SU-DHL-6 (cell line): ENCODE data around the gene ZNF418.

ENCODE experiments used
- H2AFZ ChIP-seq: fragments of 200-600 bp; sonication (generic); 2 replicates; pipeline ENCODE4 v1.6.1; 2014; ENCODE audit warnings: low read depth, mild to moderate bottlenecking, moderate library complexity, mixed read lengths, antibody characterized with exemption, low read length; ENCODE audit not compliant: severe bottlenecking
- H3F3A ChIP-seq: fragments of 200-600 bp; shearing (Covaris generic); 2 replicates; pipeline ENCODE4 v1.6.0; 2016; ENCODE audit warnings: antibody characterized with exemption, mild to moderate bottlenecking; ENCODE audit not compliant: insufficient read depth
- H3K27ac ChIP-seq: fragments of 200-600 bp; sonication (generic); 2 replicates; pipeline ENCODE4 v1.5.1; 2016; ENCODE audit warnings: low read depth, mild to moderate bottlenecking, low read length, moderate library complexity, mixed read lengths
- H3K27me3 ChIP-seq: fragments of 200-600 bp; sonication (generic), shearing (Covaris generic); 2 replicates; pipeline ENCODE4 v1.6.0; 2014; ENCODE audit warnings: mild to moderate bottlenecking, low read length
- H3K36me3 ChIP-seq: fragments of 200-600 bp; sonication (generic); 2 replicates; pipeline ENCODE4 v1.6.1; 2014; ENCODE audit warnings: mild to moderate bottlenecking, low read length, mixed read lengths
- H3K4me2 ChIP-seq: fragments of 300-600, 200-600 bp; shearing (Covaris generic), sonication (generic); 2 replicates; pipeline ENCODE4 v1.6.0; 2014; ENCODE audit warnings: low read length, low read depth, mild to moderate bottlenecking; ENCODE audit not compliant: poor library complexity, severe bottlenecking
- H3K4me3 ChIP-seq: fragments of 200-600 bp; sonication (generic); 2 replicates; pipeline ENCODE4 v1.5.1; 2014; ENCODE audit warnings: antibody characterized with exemption, low read length, mild to moderate bottlenecking, mixed read lengths; ENCODE audit not compliant: insufficient read depth, poor library complexity, severe bottlenecking
- H3K79me2 ChIP-seq: fragments of 200-600 bp; sonication (generic); 2 replicates; pipeline ENCODE4 v1.6.1; 2014; ENCODE audit warnings: mild to moderate bottlenecking, low read length, moderate library complexity; ENCODE audit not compliant: insufficient read depth
- H3K9ac ChIP-seq: fragments of 200-600 bp; sonication (generic); 2 replicates; pipeline ENCODE4 v1.7.0; 2014; ENCODE audit warnings: mild to moderate bottlenecking, low read length
- H3K9me2 ChIP-seq: fragments of 200-600 bp; sonication (generic); replicated peaks from 2 replicates; pipeline ENCODE4 v1.6.1; 2014; ENCODE audit warnings: low read length; ENCODE audit not compliant: insufficient read depth
- H3K9me3 ChIP-seq: fragments of 200-600 bp; sonication (generic); 2 replicates; pipeline ENCODE4 v1.6.1; 2014; ENCODE audit warnings: low read length, mixed read lengths; ENCODE audit not compliant: insufficient read depth
- H4K20me1 ChIP-seq: fragments of 200-600 bp; sonication (generic); 2 replicates; pipeline ENCODE4 v1.6.1; 2014; ENCODE audit warnings: low read depth, mild to moderate bottlenecking, antibody characterized with exemption, low read length, moderate library complexity, mixed read lengths
- CTCF ChIP-seq: fragments of 200-600 bp; sonication (generic); IDR thresholded peaks from one replicate; pipeline ENCODE4 v1.5.1; 2017; ENCODE audit warnings: antibody characterized with exemption, mild to moderate bottlenecking, low read length, moderate library complexity; ENCODE audit not compliant: insufficient read depth, poor library complexity, severe bottlenecking
- EZH2phosphoT487 ChIP-seq: fragments of 200-600 bp; sonication (generic), shearing (Covaris generic); conservative IDR thresholded peaks from 2 replicates; pipeline ENCODE4 v1.6.1; 2018; ENCODE audit warnings: mild to moderate bottlenecking, antibody characterized with exemption, low read length, moderate library complexity, mixed read lengths

ZNF418 gene

GRCh38 chr19:57934820-57935665 is at the start of gene ZNF418:
Gene ZNF418, minus strand, starts transcription at chr19:57935402. Its CDS starts 1,580 bp downstream, at chr19:57933822.
- Histone ChIP-seq H3K36me3 (no peaks in the 10 kb centered on the region), H3K27me3 (no peaks in the 10 kb centered on the region), H3K79me2 (no peaks in the 10 kb centered on the region), H2AFZ (no peak within 1 kb of the TSS), H3K4me2 (no peak within 1 kb of the TSS), H3K4me3 (no peak within 1 kb of the TSS), H3K9me2 (no peaks in the 10 kb centered on the region), H3K9me3 (peaks cover 10% of the 10 kb centered on the region; the same call in 1 of the 2 replicates), H3K9ac (no peak within 1 kb of the TSS), H3F3A (no peaks in the 10 kb centered on the region), H3K27ac (no peak within 1 kb of the TSS), H4K20me1 (no peaks in the 10 kb centered on the region)
- TF ChIP-seq CTCF (no peak), EZH2phosphoT487 (no peak)

GRCh38 chr19:57978586-57979289 is 43.5 kb upstream of the ZNF418 start:
- Histone ChIP-seq H4K20me1 (no peaks in the 10 kb centered on the region), H3K27ac (no peak overlapping the region), H3K9me2 (no peaks in the 10 kb centered on the region), H3K4me3 (no peak overlapping the region), H3K36me3 (0 out of 2 replicates have a peak, but pooled peaks cover 3% of the 10 kb centered on the region), H3K4me2 (no peak overlapping the region), H3F3A (no peaks in the 10 kb centered on the region), H3K79me2 (no peaks in the 10 kb centered on the region), H3K27me3 (no peaks in the 10 kb centered on the region), H3K9ac (no peak overlapping the region), H2AFZ (no peak overlapping the region), H3K9me3 (peaks cover 68% of the 10 kb centered on the region)
- TF ChIP-seq CTCF, result no peak
- no peak for TF ChIP-seq EZH2phosphoT487

GRCh38 chr19:57974434-57974833 is 39.2 kb upstream of the ZNF418 start, which contains the start of gene C19orf18:
Gene C19orf18, minus strand, starts transcription at chr19:57974534. Its CDS starts 102 bp downstream, at chr19:57974432.
- Histone ChIP-seq H3K27me3 (no peaks in the 10 kb centered on the region), H2AFZ (no peak within 1 kb of the TSS), H3K4me2 (no peak within 1 kb of the TSS), H3K9me3 (peaks cover 44% of the 10 kb centered on the region), H3K36me3 (0 out of 2 replicates have a peak, but pooled peaks cover 3% of the 10 kb centered on the region), H4K20me1 (no peaks in the 10 kb centered on the region), H3K79me2 (no peaks in the 10 kb centered on the region), H3K27ac (no peak within 1 kb of the TSS), H3K4me3 (no peak within 1 kb of the TSS), H3K9ac (no peak within 1 kb of the TSS), H3K9me2 (no peaks in the 10 kb centered on the region), H3F3A (no peaks in the 10 kb centered on the region)
- no peak for TF ChIP-seq CTCF
- TF ChIP-seq EZH2phosphoT487, result no peak
